HG02870 (cell line): ENCODE measurements around the gene CD248.

Source experiments
- ATAC-seq: cut with Tn5 transposase; IDR thresholded peaks from one replicate; pipeline ENCODE4 v1.9.1; 2021; ENCODE audit warnings: mild to moderate bottlenecking, moderate library complexity; ENCODE audit not compliant: unreplicated experiment

CD248 gene

DNA sequence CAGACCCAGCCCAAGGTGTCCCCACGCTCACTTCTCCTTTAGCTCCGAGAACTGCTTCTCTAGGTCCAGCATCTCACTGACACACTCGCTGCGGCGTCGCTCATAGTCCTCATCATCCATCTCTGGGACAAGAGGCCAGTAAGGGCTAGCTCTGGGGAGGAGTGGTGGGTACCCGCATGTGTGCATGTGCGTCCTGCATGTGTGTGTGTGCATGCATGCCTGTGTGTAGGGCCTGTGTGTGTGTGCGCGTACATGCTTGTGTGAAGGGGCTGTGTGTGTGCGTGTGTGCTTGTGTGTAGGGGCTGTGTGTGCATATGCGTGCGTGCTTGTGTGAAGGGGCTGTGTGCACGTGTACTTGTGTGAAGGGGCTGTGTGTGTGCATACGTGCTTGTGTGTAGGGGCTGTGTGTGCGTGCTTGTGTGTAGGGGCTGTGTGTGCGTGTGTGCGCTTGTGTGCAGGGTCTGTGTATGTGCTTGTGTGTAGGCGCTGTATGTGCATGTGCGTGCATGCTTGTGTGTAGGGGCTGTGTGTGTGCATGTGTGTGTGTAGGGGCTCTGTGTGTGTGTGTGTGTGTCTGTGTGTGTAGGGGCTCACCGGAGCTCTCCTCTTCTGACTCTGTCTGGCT is 24.8 kb upstream of the CD248 start:
- no peak for ATAC-seq

DNA sequence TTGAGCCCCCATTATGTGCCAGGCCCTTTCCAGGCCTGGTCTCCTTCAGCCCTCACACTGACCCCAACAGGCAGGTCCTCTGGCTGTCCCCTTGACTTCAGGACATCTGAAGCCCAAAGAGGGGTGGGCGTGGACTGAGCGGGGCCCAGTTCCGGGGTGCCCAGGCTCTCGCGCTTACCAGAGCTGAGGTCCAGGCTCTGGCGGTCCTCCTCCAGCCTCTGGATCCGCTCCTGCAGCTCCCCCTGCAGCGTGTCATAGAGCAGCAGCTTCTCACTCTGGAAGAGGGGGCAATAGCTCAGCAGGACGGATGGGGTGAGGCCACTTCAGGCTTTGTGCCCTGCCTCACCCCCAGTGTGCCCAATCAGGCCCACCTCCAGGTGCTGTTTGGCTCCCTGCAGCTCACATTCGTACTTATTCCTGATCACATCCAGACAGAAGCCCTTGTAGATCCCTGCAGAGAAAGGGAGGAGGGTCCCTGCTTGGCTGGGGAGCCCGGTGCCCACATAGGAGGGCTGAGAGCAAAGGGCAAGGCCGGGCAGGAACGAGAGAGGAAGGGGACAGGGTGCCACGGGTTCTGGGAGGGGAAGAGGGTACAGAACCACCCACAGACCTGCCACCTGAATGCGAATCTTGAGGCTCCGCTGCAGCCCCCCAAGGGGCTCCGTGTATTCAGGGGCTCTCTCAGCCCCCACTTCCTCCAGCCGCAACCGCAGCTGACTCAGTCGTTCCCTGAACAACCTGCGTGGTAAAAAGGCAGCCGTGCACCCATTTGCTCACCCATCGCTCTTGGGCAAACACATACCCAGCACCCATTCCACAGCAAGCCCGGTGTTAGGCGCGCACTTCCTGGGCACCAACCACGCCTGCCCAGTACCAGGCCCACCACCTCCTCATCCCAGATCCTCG is 24.0 kb upstream of the CD248 start:
- ATAC-seq = no peak

DNA sequence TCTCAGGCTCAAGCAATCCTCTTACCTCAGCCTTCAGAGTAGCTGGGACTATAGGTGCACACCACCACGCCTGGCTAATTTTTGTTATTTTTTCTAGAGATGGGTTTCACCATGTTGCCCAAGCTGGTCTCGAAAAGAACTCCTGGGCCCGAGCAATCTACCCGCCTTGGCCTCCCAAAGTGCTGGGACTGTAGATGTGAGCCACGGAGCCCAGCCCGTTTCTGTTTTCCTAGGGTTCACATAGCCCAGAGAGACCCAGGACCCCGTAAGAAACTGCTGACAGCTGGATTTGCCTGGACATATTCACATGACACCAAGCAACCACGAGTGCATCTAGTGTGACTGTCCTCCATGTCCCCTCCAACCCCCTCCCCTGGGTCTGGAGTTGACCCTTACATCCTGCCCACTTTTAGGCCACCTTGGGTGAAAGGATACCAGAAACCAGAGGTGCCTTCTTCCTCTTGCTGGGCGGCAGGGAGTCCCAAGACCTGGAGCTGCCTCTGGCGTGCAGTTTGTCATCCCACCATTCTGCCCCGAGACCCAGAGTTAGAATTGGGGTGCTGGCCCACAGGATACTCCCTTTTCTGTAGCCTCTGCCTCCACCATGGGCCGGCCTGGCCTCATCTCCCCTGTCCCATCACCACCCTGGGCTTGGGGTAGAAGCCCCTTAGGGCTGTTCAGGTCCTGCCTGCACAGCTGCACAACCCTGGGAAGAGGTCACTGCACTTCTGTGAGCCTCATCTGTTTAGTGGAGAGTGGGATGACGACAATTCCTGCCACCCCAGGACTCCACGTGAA is 23.0 kb upstream of the CD248 start:
- ATAC-seq = no peak

DNA sequence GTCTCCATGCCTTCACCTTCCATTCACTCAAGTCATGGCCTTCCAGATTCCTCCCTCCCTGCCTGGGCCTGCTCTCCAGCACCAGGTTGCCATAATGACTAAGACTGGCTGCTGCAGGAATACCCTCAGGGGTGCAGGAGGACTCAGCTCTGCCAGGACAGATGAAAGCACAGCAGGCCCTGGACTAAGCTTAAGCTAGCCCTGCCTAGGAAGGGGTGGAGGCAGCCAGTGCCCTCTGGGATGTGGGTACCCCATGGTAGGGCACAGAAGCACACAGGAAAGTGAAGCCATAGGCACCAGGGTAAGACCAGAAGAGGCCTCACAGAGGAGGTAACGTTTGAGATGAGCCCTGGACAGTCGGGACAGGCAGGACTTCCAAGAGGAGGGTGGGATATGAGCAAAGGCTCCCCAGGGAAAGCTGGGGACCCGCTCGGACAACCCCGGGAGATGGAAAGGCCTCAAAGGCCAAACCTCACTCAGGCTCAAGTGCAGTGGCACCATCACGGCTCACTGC is 22.4 kb upstream of the CD248 start:
- no peak for ATAC-seq

DNA sequence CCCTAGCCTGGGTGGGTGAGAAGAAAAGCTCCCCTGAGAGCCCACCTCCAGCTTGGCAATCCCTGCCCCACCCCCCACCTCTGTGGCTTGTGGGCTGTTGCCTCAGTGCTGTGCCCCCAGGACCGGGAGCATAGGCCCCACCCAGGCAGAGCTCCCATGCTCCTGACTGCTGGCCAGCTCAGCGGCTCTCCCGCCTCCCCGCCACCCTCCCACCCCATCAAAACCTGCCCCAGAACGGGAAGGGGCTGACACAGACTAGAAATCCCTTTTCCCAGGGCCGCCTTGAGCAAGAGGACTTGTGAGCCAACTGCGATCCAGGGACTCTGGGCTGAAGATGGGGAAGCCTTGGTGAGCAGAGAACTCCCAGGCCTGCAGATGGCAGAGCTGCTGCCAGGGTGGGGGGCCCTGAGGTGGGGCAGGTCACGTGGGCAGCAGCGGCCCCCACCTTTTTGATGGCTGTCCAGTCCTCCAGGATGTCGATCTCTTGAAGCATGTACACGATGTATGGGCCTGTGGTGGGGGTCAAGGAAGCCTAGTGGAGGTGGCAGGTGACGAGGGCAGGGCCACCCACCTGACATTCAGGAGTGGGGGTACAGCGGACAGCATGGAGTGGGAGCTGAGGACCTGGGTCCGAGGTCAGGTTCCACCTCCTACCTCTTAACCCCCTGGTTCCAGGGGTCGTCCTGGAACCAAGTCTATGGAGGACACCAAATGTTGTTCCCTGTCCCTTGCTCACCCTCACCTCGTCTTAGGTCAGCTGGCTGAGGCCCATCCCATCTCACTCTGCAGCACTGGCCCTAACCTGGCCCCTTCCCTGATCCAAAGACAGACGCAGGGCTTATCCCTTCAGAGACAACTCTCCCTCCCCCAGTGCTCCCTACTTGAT is 21.7 kb upstream of the CD248 start:
- no peak for ATAC-seq

DNA sequence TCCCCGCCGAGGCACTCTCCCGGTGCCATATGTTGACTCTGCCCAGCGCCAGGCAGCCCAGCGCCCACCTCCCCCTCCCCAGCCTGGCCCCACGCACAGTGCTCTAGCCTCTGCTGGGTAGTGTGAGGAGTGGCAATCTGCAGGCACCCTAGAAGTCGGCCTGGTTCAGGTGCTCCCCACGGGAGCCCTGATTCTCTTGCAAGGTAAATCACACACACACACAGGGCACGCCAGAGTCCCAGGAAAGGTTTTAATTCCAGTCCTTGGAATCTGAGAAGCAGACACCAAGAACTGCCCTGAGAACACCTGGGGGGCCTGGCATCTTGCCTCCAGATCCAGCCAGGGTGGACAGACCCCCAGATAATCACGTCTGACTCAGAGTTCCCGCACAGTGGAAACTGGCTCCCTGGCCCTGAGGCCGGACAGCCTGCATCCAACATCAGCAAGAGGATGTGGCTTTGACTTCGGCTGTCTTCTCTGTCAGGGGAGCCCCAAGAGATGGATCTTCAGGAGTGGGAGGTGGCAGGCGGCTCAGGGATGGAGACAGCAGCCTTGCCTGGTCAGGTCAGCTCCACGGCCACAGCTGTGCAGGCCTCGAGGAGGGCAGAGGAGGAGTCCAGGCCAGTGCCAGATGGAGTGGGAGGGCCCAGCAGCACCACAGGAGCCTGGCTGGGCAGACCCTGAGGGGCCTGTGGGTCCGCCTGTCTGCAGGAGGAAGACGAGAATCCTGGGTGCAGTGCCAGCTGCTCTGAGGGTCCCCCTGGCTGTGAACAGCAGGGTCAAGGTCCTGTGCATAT is 20.5 kb upstream of the CD248 start:
- no peak for ATAC-seq

DNA sequence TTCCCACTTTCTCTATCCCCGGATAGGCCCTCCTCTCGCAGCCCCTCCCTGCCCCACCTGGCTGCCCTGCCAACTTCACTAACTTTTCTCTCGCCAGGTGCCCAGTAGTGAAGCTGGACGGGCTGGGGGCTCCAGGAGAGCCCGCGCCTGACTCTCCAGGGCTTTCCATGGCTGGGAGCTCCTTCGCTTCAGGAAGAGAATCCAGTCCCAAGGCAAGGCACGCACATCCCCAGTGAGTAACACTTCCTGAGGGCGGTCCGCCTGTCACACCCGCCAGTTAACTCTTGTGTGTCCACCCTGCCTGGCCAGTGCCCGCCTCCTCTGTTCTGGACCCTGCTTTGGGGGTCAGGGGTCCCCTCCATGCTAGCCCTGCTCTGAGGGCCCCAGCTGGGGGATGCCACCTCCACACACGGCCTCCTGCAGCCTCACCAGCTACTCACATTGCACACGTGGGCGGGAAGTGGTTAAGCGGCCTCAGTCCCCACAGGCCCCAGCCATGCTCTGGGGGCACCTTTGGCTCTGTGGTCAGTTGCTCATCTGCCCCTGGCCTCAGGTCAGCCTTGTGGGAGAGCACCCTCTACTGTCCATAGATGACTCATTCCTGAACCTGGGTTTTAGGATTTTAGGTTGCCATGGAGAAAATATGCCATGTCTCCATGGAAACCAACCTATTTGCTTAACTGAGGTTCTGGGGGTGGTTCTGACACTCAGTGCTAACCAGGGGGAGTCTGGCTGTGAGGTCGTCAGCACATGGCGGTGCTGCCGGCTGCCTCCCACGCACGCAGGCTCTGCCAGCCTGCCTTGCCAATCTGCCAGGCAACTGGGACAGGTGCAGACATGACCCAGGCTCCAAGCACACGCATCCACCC is 19.6 kb upstream of the CD248 start, which contains the start of gene RIN1:
TSS of gene RIN1 (minus strand) at position 201 of the 869 bp plus-strand sequence. CDS start at position 169, 32 bp downstream.
- ATAC-seq = peak; percentile 60

DNA sequence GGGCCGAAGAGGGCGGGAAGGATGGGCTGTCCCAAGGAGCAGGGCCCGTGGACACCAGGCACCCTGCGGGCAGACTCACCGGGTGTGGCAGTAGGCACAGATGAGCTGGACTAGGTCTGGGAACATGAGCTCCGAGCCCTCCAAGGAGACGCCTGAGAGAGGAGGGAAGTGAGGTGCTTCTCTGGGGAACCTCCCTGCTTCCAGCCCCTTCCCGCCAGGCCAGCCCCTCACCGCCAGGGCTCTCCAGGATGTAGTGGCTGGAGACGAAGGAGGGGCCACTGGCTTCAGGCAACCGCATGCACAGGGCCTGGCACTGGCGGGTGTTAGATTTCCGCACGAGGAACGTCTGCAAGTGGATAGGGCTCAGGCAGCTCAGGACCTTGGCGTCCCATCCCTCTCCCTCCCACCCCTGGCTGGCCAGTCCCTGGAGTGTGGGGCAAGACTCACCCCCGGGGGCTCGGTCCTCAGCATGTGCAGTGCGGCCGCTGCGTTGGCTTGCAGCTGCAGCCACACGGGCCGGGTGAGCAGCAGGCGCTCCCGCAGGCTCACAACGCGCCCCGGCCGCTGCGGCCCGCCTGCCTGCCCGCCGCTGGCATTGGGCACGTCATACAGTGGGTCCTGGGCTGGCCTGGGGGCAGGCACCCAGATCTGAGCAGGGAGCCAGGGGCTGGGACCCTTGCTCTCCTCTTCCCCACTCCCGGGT is 18.8 kb upstream of the CD248 start:
- ATAC-seq = no peak

DNA sequence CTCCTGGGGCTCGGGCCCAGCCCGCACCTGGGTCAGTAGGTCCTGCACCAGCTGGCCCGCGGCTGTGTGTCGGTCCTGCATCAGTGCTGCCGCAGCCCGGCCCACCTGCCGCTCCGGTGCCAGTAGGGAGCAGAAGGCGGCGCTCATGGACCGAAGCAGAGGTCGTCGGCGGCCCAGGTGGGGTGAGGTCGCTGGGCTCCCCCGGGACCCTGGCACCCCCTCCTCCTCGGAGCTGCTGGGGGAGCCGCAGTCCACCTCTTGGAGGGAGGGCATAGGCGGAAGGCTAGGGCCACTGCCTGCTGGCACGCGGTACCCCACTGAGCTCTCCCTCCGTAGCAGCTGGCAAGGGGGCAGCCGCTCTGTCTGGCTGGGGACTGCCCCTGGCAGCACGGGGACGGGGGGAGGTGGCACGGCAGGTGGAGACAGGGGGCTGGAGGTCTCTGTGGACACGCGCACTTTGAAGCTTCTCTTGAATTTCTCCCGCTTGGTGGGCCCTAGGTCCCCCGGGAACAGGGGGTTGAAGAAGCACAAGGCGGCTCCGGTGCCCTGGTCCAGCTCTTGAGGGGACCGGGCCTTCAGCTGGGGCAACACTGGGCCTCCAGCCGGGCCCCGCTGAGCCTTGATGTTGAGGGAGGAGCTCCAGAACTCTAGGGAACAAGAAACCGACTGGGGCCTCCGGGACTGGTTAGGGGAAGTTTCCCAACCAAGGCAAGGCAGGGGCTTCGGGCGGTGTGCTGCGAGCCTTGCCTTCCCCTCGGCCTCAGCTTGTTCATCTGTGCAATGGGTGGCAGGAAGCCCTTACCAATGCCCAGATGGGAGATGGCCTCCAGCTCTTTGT is 18.0 kb upstream of the CD248 start:
- ATAC-seq = no peak

DNA sequence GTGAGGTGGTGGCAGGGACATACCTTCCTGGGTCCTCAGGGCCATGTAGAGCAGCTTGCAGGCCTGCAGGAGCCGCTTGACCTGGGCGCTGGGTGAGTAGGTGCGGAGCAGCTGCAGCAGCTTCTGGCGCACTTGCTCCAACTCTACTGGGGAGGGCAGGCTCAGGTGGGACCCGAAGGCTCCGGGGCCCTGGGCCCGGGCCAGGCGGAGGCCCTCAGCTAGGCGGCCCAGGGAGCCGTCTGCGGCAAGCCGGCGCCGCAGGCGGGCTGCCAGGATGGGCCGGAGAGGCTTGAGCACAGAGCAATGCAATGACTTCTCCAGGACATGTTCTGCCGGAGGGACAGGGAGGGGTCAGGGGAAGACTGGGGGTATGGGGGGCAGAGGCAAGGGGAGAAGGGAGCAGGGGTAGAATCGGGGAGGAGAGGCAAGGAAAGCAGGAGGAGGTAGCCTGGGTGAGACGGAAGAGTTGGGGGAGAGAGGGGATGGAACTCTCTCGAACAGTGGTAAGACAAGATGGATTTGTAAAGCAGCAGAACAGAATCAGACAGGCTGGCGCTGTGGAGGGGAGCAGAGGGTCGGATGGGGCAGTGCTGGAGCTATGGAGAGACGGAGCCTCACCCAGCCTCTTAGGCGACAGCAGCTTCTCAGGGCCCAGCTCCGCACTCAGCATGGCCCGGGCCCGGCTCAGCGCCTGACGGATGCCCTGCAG is 17.2 kb upstream of the CD248 start:
- no peak for ATAC-seq

DNA sequence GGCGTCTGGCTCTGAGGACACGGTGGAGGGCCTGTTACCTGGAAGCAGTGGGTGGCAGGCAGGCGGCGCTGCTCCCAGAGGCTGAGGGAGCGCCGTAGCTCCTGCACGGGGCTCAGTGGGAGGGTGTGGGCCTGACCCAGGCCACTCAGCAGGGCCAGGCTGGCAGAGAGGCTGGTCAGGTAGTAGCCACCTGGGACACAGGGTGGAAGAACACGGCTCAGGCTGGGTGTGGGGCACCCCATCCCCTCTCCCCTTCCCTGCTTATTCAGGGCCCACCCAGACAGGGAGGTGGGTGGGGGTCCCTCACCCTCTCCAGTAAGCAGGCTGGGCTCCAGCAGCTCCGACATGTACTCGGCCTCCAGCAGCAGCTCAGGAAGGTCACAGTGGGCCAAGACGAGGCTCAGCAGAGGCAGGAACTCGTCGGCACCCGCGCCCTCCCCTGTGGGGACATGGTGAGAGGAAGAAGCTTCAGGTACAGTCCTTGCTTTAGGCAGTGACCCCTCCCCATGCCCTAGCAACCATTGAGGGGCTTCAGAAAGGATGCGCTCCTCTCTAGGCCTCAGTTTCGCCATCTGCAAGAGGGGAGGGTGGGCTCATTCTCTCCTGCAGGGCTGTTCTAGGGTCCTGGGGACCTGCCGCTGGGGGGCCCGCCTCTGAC is 16.5 kb upstream of the CD248 start:
- ATAC-seq = no peak

DNA sequence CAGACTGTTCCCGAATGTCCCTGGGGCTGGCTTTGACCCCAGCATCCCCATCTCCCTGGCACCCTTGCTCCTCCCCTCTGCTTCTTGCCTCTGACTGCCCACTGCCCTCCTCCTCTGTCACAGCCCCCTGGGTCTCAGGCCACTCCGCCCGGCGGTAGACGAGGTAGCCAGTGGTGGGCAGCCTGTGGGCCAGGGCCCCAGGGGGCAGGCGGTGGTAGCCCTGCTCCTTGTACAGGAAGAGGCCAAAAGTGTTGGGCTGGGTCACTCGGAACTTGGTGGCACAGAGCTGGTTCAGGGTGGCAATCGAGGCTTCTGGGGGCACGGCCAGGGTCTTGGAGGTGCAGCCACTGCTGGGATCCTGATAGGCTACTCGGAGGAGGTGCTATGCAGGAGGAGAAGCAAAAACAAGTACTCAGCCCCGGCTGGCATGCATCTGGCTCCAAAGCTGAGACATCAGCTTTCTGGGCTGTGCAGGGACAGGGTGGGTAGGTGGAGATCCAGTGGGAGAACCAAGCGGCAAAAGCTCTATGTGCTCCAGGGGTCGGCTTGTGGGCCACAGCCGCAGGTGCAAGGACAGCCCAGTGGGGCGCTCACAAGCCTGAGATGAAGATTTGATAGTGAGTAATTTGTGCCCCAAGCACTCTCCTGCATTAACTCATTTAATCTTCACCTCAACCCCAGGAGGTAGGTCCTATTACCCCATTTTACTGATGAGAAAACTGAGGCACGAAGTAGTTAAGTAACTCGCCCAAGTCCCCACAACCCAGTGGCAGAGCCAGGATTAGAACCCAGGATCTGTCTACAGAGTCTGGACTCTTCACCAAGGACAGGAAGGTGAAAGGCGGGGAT is 15.8 kb upstream of the CD248 start:
- no peak for ATAC-seq

DNA sequence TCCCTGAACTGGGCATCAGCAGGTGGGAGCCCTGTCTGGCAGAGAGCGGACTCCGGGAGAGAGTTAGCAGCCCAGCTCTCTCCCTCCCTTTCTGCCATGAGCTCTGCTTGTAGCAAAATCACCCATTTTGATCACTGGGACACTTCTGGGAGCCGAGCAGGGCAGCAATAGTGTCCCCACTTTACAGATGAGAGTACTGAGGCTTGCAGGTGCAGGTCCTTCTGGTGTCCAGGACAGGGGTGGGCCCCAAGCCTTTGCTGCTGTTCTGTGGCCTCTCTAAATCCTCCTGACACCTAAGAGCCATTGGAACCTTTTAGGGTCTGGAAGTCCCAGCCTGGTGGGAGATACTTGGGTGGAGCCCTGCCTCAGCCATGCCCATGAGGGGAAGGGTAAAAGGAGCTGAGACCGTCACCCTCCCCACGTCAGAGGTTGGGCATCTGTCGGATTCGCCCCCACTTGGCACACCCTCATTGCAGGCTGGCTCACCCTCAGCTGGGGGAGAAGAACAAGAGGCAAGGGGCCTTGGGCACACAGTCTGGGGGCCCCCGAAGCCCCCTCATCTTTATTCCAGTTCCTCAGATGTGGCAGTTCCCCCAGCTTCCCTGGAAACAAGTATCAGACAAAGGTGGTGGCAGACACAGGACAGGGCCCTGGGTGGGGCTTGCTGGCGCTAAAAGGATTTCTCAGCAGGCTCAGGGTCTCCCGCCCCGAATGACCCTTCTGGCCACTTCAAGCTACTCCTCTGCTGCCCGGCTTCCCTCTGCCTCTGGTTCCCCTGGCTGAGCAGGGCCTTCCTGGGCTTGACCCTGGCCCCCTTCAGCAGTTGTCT is 14.9 kb upstream of the CD248 start:
- ATAC-seq = no peak

DNA sequence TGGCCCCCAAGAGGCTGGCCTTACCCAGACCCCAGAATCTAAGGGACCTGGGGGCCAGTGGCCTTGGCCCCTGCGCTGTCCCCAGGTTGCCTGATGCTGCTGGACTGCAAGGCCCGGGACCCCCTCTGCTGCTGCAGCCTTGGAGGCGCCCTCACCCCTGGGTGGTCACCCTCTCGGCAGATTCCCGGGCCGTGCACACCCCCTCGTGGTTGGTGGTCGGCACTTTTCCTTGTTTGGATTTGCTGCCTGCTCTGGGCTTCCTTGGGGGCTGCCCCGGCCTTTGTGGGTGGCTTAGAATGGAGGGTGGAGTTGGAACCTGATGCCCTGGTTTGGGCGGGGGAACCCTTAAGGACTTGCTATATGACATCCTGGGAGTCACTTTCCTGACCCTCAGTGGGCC is 14.1 kb upstream of the CD248 start:
- ATAC-seq = no peak
